Measurements from ENCODE around the gene PLPP1.

PLPP1 gene

DNA sequence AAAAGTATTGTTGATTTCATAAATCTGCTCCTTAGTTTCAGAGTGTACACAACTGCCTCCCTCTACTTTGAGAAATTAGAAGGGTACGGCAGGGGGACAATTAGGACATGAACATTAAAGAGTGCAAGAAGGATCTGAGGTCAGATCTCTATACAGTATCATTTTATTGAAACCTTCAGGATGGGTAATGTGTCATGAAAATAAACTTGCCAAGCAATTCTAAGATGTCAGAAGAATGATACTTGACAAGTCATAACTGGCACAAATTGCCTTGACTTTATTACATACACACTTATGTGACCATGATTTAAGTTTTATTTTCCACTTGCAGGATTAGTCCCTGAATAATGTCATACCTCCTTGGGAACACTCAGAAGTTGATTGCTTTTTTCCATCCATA lies 92.8 kb downstream of the PLPP1 start:
- no peak for DNase-seq (ENCODE audit: low read depth)
- no peak overlapping the region for H3K4me3 ChIP-seq (ENCODE audit: low read depth, low read length)
- no peak for TF ChIP-seq POLR2A (IDR thresholded peaks at IDR 0.05; ENCODE audit: extremely low read depth, insufficient read length)
- TF ChIP-seq, protein P1, sequence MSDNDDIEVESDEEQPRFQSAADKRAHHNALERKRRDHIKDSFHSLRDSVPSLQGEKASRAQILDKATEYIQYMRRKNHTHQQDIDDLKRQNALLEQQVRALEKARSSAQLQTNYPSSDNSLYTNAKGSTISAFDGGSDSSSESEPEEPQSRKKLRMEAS (IDR thresholded peaks at IDR 0.05; ENCODE audit: low read depth, low read length) = no peak
- no peak for TF ChIP-seq MYC (IDR thresholded peaks at IDR 0.05; ENCODE audit: low read depth, low read length)

DNA sequence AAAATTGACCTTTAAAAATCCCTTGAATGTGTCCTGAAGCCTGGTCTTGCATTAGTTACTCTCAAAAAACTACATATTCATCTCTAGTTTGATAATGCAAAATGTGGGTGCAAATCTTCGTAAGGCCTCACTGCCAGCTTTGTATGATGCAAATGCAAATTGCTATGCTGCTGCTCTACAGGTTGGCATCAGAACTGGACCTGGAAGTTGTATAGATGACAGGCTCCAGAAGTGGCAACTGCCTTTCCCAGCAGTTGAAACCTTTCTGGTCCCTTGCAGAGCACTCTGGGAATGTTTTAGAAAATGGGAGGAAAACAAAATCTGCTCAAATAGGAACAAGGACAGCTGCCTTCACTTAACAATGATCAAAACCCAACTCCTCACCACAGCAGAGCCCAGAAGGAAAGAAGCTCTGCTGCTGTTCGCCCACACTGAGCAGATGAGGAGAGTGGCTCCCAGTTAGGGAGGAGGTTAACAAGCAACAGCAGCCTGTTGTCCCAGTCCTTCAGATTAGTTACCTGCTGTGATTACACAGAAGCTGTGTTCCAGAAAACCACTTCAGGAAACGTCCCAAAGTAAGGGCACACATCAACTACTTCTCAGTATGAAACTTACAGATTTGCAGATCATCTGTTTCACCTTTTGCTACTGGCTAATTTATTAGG lies 93.5 kb downstream of the PLPP1 start:
- TF ChIP-seq, protein P2, sequence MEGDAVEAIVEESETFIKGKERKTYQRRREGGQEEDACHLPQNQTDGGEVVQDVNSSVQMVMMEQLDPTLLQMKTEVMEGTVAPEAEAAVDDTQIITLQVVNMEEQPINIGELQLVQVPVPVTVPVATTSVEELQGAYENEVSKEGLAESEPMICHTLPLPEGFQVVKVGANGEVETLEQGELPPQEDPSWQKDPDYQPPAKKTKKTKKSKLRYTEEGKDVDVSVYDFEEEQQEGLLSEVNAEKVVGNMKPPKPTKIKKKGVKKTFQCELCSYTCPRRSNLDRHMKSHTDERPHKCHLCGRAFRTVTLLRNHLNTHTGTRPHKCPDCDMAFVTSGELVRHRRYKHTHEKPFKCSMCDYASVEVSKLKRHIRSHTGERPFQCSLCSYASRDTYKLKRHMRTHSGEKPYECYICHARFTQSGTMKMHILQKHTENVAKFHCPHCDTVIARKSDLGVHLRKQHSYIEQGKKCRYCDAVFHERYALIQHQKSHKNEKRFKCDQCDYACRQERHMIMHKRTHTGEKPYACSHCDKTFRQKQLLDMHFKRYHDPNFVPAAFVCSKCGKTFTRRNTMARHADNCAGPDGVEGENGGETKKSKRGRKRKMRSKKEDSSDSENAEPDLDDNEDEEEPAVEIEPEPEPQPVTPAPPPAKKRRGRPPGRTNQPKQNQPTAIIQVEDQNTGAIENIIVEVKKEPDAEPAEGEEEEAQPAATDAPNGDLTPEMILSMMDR (IDR thresholded peaks at IDR 0.05; ENCODE audit: low read depth, low read length) = no peak
- TF ChIP-seq MYC (IDR thresholded peaks at IDR 0.05; ENCODE audit: low read depth, low read length) (no peak), POLR2A (IDR thresholded peaks at IDR 0.05; ENCODE audit: extremely low read depth, insufficient read length) (no peak)
- TF ChIP-seq, protein P1 (IDR thresholded peaks at IDR 0.05; ENCODE audit: low read depth, low read length) = no peak
- H3K4me3 ChIP-seq (ENCODE audit: low read depth, low read length) = no peak overlapping the region
- no peak for DNase-seq (ENCODE audit: low read depth)

DNA sequence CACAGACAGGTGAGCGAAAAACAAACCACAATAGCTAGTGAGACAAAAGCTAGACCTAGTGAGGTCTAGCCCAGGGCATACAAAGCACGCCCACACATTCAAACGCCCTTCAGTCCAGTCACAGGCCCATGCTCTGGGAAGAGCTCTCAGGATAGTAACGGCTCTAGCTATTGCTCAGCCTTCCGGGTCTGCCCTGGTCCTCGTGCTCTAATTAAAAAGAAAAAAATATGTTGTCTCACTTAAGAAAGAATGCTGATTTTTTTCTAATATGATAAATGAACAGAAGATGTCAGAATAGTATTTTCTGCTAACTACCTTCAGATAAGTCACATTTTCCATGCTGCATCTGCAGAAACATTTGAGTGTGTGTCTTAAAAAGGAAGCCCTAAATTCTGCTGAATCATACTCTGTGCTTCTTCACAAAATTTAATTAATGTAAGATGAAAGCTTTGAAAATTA lies 94.5 kb downstream of the PLPP1 start:
- TF ChIP-seq, protein P2 (IDR thresholded peaks at IDR 0.05; ENCODE audit: low read depth, low read length) = no peak
- TF ChIP-seq MYC (IDR thresholded peaks at IDR 0.05; ENCODE audit: low read depth, low read length) = peak; percentile 18; the same call in 1 of the 2 replicates
- peak; percentile 21 for DNase-seq (ENCODE audit: low read depth)
- no peak overlapping the region for H3K4me3 ChIP-seq (ENCODE audit: low read depth, low read length)

DNA sequence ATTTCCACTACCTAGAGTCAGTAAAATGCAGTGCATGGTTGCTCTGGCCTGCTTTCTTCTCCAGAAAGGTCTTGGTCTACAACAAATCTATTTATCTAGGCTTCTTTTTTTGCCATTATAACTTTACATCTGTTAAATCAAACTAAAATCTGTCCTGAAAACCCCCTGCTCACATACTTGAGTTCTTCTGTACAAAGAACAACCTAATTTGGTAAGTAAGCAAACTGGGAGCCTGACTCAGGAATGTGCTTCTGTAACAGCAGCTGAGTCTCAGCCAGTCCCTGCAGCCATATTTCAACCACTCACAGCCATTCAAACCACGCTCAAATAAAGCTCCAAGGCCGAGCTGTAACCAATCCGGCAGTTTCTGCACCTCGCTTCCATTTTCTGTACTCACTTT lies 95.8 kb downstream of the PLPP1 start:
- TF ChIP-seq, protein P2 (IDR thresholded peaks at IDR 0.05; ENCODE audit: low read depth, low read length) = no peak
- TF ChIP-seq, protein P1 (IDR thresholded peaks at IDR 0.05; ENCODE audit: low read depth, low read length) = no peak
- TF ChIP-seq POLR2A (IDR thresholded peaks at IDR 0.05; ENCODE audit: extremely low read depth, insufficient read length) (no peak), MYC (IDR thresholded peaks at IDR 0.05; ENCODE audit: low read depth, low read length) (no peak)
- no peak overlapping the region for H3K4me3 ChIP-seq (ENCODE audit: low read depth, low read length)
- DNase-seq (ENCODE audit: low read depth) = no peak

DNA sequence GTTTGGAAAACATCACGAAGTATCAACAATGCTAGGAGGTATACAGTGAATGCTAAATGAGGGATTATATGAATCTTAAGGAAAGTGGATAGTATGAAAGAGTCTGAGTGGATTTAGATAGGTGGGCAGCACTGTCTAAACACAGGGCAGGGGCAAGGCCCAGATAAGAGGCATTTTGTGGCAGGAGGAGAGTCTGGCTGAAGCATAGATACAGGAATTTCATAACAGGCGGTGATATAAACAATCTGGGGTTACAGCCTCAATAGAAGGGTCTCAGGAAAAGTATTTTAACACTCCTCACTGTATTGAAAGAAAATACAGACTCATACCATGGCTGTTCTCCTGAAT lies 96.9 kb downstream of the PLPP1 start:
- TF ChIP-seq, protein P1 (IDR thresholded peaks at IDR 0.05; ENCODE audit: low read depth, low read length) = no peak
- TF ChIP-seq MYC (IDR thresholded peaks at IDR 0.05; ENCODE audit: low read depth, low read length) = no peak
- TF ChIP-seq POLR2A (IDR thresholded peaks at IDR 0.05; ENCODE audit: extremely low read depth, insufficient read length) = no peak
- TF ChIP-seq, protein P2 (IDR thresholded peaks at IDR 0.05; ENCODE audit: low read depth, low read length) = no peak
- DNase-seq (ENCODE audit: low read depth) = no peak
- no peak overlapping the region for H3K4me3 ChIP-seq (ENCODE audit: low read depth, low read length)

DNA sequence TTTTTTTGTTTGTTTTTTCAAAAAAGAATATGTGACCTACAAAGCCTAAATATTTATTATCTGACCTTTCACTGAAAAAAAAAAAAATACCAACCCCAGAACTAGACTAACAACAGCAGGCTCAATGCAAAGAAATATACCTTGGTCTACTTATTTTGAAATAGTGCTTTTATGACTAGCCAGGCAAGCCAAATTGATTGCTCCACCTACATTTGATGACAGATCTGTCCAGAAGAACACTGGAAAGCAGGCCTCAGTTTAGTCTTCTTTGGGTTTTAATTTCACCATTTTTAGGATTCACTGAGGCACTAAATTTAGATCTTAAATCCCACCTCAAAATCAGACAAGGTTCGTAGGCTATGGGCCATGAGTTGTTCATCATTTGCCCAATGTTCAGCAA lies 97.3 kb downstream of the PLPP1 start:
- DNase-seq (ENCODE audit: low read depth) = no peak
- H3K4me3 ChIP-seq (ENCODE audit: low read depth, low read length) = no peak overlapping the region
- TF ChIP-seq, protein P1 (IDR thresholded peaks at IDR 0.05; ENCODE audit: low read depth, low read length) = no peak
- TF ChIP-seq, protein P2 (IDR thresholded peaks at IDR 0.05; ENCODE audit: low read depth, low read length) = no peak
- TF ChIP-seq POLR2A (IDR thresholded peaks at IDR 0.05; ENCODE audit: extremely low read depth, insufficient read length) = no peak
- no peak for TF ChIP-seq MYC (IDR thresholded peaks at IDR 0.05; ENCODE audit: low read depth, low read length)

Measured in NB4 (cell line).